Liver (tissue), 9 donors: ENCODE measurements around the gene HUNK. TPM values are rescaled to one million over a fixed set of nuclear protein-coding genes. Genes with fewer than 3 reads are reported as not detected.

Experiments
- DNase-seq: peaks from one replicate; pipeline ENCODE4 v3.0.0-alpha.2; 2017; ENCODE audit warnings: low spot score
- H3K27ac ChIP-seq, 2 donors: one replicate each; pipeline ENCODE4 v1.7.0; 2013; ENCODE audit warnings: inconsistent platforms in 2 of 2, low read length in 2 of 2, control low read depth in 1 of 2, low read depth in 1 of 2, mild to moderate bottlenecking in 1 of 2
- H3K27me3 ChIP-seq, 4 donors: one replicate each; pipeline versions ENCODE4 v1.6.1 to v1.7.0; 2013; ENCODE audit warnings: low read length in 3 of 4, inconsistent platforms in 1 of 4, mild to moderate bottlenecking in 1 of 4, moderate library complexity in 1 of 4; ENCODE audit not compliant: control insufficient read depth in 4 of 4, insufficient read depth in 4 of 4
- H3K36me3 ChIP-seq, 4 donors: one replicate each; pipeline versions ENCODE4 v1.6.1 to v1.7.0; 2013; ENCODE audit warnings: low read length in 3 of 4, mild to moderate bottlenecking in 3 of 4, low read depth in 1 of 4, moderate library complexity in 1 of 4; ENCODE audit not compliant: control insufficient read depth in 4 of 4, insufficient read depth in 3 of 4
- H3K4me1 ChIP-seq, 4 donors: one replicate each; pipeline versions ENCODE4 v1.6.1 to v1.7.0; 2013; ENCODE audit warnings: low read length in 3 of 4, mild to moderate bottlenecking in 3 of 4, moderate library complexity in 1 of 4; ENCODE audit not compliant: control insufficient read depth in 4 of 4, insufficient read depth in 4 of 4
- H3K4me3 ChIP-seq, 3 donors: one replicate each; pipeline versions ENCODE4 v1.6.1 to v1.7.0; 2013; ENCODE audit warnings: low read length in 3 of 3, control low read depth in 1 of 3, low read depth in 1 of 3, mild to moderate bottlenecking in 1 of 3
- H3K9ac ChIP-seq, 2 donors: one replicate each; pipeline ENCODE4 v1.7.0; 2013; ENCODE audit warnings: low read length in 2 of 2, mild to moderate bottlenecking in 2 of 2, moderate library complexity in 2 of 2, control low read depth in 1 of 2, low read depth in 1 of 2
- H3K9me3 ChIP-seq, 4 donors: one replicate each; pipeline versions ENCODE4 v1.6.1 to v1.7.0; 2013; ENCODE audit warnings: low read length in 3 of 4; ENCODE audit not compliant: control insufficient read depth in 4 of 4
- ATF3 ChIP-seq: IDR thresholded peaks from 2 replicates; pipeline ENCODE4 v1.6.1; 2016; ENCODE audit warnings: antibody characterized with exemption
- CTCF ChIP-seq: fragments of 150-350 bp; IDR thresholded peaks from 2 replicates; pipeline ENCODE4 v1.5.1; 2017; ENCODE audit warnings: improper control_type of control experiment, low read depth, low read length; ENCODE audit not compliant: missing input control
- EGR1 ChIP-seq, 2 donors: IDR thresholded peaks; 2 replicates each; pipeline ENCODE4 v1.6.1; 2016 to 2018; ENCODE audit warnings: antibody characterized with exemption in 2 of 2, low read depth in 2 of 2
- FOXA1 ChIP-seq: IDR thresholded peaks from 2 replicates; pipeline ENCODE4 v1.6.1; 2016; ENCODE audit warnings: antibody characterized with exemption
- FOXA2 ChIP-seq: IDR thresholded peaks from 2 replicates; pipeline ENCODE4 v1.6.1; 2016; ENCODE audit warnings: antibody characterized with exemption
- HNF4A ChIP-seq, 2 donors: conservative IDR thresholded peaks; 2 replicates each; pipeline ENCODE4 v1.6.1; 2016; ENCODE audit warnings: antibody characterized with exemption in 2 of 2, mild to moderate bottlenecking in 2 of 2
- HNF4G ChIP-seq: IDR thresholded peaks from 2 replicates; pipeline ENCODE4 v1.6.1; 2016; ENCODE audit warnings: antibody characterized with exemption
- JUND ChIP-seq, 2 donors: IDR thresholded peaks; 2 replicates each; pipeline ENCODE4 v1.6.1; 2016; ENCODE audit warnings: antibody characterized with exemption in 2 of 2
- MAX ChIP-seq: IDR thresholded peaks from 2 replicates; pipeline ENCODE4 v1.6.1; 2016; ENCODE audit warnings: antibody characterized with exemption
- NR2F2 ChIP-seq: IDR thresholded peaks from 2 replicates; pipeline ENCODE4 v1.6.1; 2016; ENCODE audit warnings: antibody characterized with exemption
- RAD21 ChIP-seq, 2 donors: IDR thresholded peaks; 2 replicates each; pipeline ENCODE4 v1.6.1; 2016; ENCODE audit warnings: antibody characterized with exemption in 2 of 2, mild to moderate bottlenecking in 2 of 2
- REST ChIP-seq: IDR thresholded peaks from 2 replicates; pipeline ENCODE4 v1.6.1; 2016; ENCODE audit warnings: antibody characterized with exemption, mild to moderate bottlenecking
- RXRA ChIP-seq, 2 donors: IDR thresholded peaks; 2 replicates each; pipeline ENCODE4 v1.6.1; 2017 to 2018; ENCODE audit warnings: antibody characterized with exemption in 2 of 2, mild to moderate bottlenecking in 1 of 2
- SP1 ChIP-seq: IDR thresholded peaks from 2 replicates; pipeline ENCODE4 v1.6.1; 2018; ENCODE audit warnings: antibody characterized with exemption, mild to moderate bottlenecking
- TAF1 ChIP-seq: conservative IDR thresholded peaks from 2 replicates; pipeline ENCODE4 v1.6.1; 2016; ENCODE audit warnings: antibody characterized with exemption, mild to moderate bottlenecking
- YY1 ChIP-seq: IDR thresholded peaks from 2 replicates; pipeline ENCODE4 v1.6.1; 2016; ENCODE audit warnings: antibody characterized with exemption, mild to moderate bottlenecking
- ZBTB33 ChIP-seq: IDR thresholded peaks from 2 replicates; pipeline ENCODE4 v1.6.1; 2016; ENCODE audit warnings: antibody characterized with exemption
- WGBS: extraction: QIAGEN DNeasy Blood & Tissue Kit; methylation state at CpG from one replicate; pipeline ENCODE4 v1.1.7; 2013; 5-methylcytosine and 5-hydroxymethylcytosine counted together
- polyA plus RNA-seq, 2 donors: library from polyadenylated mRNA; stranded (reverse) in 1 of 2; unstranded in 1 of 2; fragments of 200-250 nt in 1 of 2; fragments of >200 nt in 1 of 2; fragmentation: Nextera tagmentation in 1 of 2; extraction: Ambion mirVana in 1 of 2; gene quantifications; one replicate each; pipeline versions ENCODE4 v1.2.1 to v1.2.3, GENCODE V29; 2013 to 2015
- total RNA-seq, 2 donors: library from RNA; depleted of rRNA; stranded (reverse); fragments of >200 nt; gene quantifications; one replicate each; pipeline ENCODE4 v1.2.3, GENCODE V29; 2014
- donor health status: healthy.
- donor health status: healthy.
- donor health status: healthy.
- donor health status: healthy.
- donor health status: healthy.

HUNK gene
- total and polyA plus RNA-seq, 4 donors, result 0.11 to 0.92 (median 0.30) TPM

GRCh38 chr21:31915566-31915965 lies 42.7 kb downstream of the HUNK start:
- TF ChIP-seq MAX (no peak), EGR1 (IDR thresholded peaks at IDR 0.05; ENCODE audit: low read depth in 2 of 2) (no peak), JUND (IDR thresholded peaks at IDR 0.05) (no peak), ATF3 (no peak), TAF1 (no peak), NR2F2 (no peak), RAD21 (IDR thresholded peaks at IDR 0.05) (no peak), FOXA2 (no peak), ZBTB33 (no peak), YY1 (no peak), FOXA1 (no peak), SP1 (no peak), HNF4G (no peak), CTCF (no peak)
- WGBS, result 44% methylated on average over 3 of the region's 3 CpGs
- Histone ChIP-seq H3K9ac (no peak overlapping the region), H3K4me1 (no peaks in the 10 kb centered on the region), H3K27me3 (no peaks in the 10 kb centered on the region), H3K9me3 (no peaks in the 10 kb centered on the region), H3K36me3 (no peaks in the 10 kb centered on the region), H3K27ac (no peak overlapping the region), H3K4me3 (no peak overlapping the region)
- no peak for DNase-seq

DNA sequence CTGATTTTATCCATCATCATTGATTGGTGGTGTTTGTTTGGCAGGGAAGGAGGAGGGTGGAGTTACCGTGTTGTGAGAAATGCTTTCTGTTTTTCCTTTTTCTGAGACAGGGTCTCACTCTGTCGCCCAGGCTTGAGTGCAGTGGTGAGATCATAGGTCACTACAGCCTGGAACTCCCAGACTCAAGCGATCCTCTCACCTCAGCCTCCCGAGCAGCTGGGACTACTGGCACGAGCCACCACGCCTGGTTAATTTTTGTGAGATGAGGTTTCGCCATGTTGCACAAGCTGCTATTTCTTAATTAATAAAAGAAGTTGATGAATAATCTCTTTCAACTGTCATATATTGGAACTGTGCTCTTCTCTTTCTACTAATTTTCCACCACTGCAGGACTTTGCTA lies 44.3 kb downstream of the HUNK start:
- no peak overlapping the region for H3K4me3 ChIP-seq
- DNase-seq, result no peak
- H3K9me3 ChIP-seq, result no peaks in the 10 kb centered on the region
- no peak overlapping the region for H3K27ac ChIP-seq
- TF ChIP-seq CTCF (no peak), RAD21 (IDR thresholded peaks at IDR 0.05) (no peak), HNF4A (conservative IDR thresholded peaks at IDR 0.05) (no peak), MAX (no peak), JUND (IDR thresholded peaks at IDR 0.05) (no peak), REST (no peak), FOXA1 (no peak), TAF1 (no peak), SP1 (no peak), ATF3 (no peak), FOXA2 (no peak), ZBTB33 (no peak), NR2F2 (no peak), RXRA (IDR thresholded peaks at IDR 0.05) (no peak)
- H3K9ac ChIP-seq, result no peak overlapping the region
- 90% methylated on average over 7 of the region's 7 CpGs for WGBS
- no peaks in the 10 kb centered on the region for H3K4me1 ChIP-seq
- no peaks in the 10 kb centered on the region for H3K36me3 ChIP-seq
- H3K27me3 ChIP-seq, result no peaks in the 10 kb centered on the region
